NCI-H82 treated with DMSO at 0.1 percent for 48 hours (cell line): ENCODE data around the gene KPNA2.
A peak's percentile ranks its signal among the peaks of the same experiment; 100 is the strongest.
"Not testable (repeated sequence)": the region's sequence is repeated elsewhere in the genome, so short reads cannot be mapped to it uniquely, and the experiment has no call there.

Source experiments
- DNase-seq: peaks from one replicate; lab custom pipeline; 2025; ENCODE audit not compliant: unreplicated experiment; lab: John Stamatoyannopoulos, UW

The KPNA2 gene

DNA sequence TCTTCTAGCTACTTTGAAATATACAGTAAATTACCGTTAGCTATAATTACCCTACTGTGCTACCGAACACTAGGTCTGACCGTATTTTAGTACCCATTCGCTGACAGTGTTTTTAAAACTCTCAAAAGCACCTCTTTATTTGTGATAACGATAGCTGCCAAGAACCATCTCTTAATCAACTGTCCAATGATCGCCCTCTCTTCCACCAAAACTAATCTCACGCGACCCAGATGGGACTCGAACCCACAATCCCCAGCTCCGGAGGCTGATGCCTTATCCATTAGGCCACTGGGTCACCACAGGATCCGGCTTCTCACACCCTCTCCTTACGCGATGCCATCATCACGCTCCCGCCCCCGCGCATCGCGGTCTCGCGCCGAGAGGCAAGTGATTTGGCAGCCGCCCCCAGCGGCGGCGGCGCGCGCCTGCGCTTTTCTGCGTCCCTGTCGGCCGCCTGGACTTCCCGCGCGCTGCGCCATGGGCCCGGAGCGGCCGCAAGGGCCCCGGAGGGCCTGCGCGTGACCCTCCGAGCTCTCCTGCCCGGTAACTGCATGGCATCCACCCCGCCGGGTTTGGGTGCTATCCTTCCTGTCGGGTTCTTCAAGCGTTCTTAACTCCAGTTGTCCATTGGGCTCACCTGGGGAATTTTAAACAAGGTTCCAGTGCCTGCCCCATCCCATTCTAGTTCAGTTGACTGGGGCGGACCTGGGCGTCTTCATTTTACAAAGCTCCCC, 15.7 kb upstream of the KPNA2 start:
- peak; percentile 92 for DNase-seq

DNA sequence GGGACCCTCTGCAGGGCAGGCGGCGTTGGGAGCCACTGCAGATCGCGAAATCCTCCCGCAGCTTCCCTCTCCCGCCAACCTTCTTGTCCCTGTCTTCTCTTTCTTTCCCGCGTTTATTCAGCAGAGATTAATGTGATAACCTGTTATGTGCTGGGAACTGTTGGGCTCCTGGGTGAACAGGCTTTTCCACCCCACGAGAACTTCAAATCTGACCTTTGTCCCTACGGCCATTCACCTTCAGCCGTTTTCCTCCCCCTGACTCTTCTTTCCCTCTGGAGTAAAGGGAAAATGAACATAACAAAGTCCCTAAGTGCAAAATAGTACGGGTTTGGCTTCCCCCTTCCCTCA, 15.2 kb upstream of the KPNA2 start:
- peak; percentile 53 for DNase-seq

DNA sequence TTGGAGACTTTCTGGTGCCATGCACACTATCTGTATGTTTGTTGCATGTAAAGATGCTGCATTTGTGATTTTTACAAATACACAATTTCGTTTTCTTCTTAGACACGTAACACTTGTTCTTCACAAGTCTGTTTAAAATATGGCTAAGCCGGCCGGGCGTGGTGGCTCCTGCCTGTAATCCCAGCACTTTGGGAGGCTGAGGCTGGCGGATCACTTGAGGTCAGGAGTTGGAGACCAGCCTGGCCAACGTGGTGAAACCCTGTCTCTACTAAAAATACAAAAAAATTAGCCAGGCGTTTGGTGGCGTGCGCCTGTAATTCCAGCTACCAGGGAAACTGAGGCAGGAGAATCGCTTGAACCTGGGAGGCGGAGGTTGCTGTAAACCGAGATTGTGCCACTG, 14.7 kb upstream of the KPNA2 start:
- not testable (repeated sequence) for DNase-seq

DNA sequence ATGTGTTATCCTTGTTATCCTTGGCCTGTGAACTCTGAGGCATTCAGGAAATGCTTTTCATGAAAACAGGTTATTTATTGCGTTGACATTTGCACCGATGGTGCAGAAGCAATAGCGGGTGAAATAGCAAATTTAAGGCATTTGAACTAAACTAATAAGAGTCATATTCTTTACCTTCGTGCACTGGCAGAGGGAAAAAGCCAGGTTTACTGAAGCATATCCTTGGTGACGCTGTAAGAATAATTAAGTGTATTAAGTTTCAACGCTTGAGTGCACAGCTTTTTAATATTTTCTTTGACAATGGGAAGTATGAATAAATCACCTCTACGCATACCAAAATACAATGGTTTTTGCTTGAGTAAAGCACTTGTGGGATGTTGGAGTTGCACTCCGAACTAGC, 13.6 kb upstream of the KPNA2 start:
- no peak for DNase-seq

DNA sequence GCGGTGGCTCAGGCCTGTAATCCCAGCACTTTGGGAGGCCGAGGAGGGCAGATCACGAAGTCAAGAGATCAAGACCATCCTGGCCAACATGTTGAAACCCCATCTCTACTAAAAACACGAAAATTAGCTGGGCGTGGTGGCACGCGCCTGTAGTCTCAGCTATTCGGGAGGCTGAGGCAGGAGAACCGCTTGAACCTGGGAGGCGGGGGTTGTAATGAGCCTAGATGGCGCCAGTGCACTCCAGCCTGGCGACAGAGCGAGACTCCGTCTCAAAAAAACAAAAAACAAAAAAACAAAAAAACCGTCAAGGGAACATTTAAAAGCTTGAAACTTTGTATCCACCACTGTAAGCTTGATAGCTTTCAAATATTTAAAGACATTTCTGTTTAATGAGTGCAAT, 13.0 kb upstream of the KPNA2 start:
- DNase-seq: not testable (repeated sequence)

DNA sequence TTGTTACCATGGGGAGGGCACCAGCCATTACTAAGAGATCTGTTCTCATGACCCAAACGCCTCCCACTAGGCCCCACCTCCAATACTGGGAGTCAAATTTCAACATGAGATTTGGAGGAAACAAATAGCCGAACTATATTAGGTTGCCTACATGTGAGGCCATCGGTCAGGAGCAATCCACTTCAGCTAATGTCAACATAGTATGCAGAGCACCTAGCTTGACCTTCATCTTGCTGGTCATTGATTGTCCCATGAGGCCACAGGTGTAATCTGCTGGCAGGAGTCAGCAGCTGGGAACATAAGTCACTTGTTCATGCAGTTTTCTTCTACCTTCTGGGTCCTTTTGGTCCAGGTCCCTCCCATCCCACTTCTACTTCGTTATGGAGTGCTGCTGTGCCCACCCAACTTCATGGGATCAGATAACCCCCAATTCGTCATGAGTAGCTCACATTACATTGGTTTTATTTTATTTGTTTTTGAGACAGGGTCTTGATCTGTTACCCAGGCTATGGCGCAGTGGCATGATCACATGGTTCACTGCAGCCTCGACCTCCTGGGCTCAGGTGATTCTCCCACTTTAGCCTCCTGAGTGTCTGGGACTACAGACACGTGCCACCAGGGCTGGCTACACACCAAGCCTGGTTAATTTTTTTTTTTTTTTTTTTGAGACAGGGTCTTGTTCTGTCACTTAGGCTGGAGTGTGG, 5.9 kb upstream of the KPNA2 start:
- no peak for DNase-seq

DNA sequence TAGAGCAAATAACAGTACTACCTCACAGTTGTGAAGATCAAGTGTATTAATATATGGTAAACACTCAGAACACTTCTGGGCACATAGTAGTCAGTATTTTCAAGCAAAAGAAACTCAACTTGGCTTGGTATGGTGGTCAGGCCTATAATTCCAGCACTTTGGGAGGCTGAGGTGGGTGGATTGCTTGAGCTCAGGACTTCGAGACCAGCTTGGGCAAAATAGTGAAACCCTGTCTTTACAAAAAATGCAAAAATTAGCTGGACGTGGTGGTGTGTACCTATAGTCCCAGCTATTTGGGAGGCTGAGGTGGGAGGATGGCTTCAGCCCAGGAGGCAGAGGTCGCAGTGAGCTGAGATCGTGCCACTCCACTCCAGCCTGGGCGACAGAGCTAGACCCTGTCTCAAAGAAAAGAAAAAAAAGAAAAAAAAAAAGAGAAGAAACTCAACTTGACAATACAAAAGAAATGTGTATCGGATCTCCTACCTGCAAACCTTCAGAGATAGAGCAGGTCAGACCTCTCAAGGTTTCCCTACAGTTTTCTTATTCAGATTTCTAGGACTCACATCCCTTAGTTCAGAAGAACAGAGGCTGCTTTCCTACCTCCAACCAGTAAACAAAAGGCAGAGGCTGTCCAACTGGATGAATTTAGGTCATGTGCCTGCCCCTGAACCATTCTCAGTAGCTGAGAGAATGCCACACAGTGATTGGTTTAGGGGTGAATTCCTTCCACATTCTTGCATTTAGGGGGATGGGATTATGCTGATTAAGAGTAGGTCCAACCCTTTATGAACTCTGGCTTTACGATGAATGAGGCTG, 1.7 kb upstream of the KPNA2 start:
- DNase-seq: peak; percentile 63

DNA sequence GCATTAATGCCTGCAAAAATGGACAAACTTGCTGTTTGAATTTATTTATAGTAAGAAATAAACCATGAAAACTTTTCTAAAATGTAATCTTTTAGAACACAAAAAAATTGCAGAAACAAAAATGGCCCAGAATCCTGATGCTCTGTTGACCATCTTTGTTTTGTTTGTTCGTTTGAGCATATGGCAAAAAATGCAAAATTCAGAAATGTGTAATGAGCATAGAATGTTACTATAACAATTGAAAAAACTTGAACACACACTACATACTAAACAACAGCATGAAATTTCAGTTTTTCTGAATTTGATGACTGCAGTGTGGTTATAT, 1.1 kb upstream of the KPNA2 start:
- no peak for DNase-seq

DNA sequence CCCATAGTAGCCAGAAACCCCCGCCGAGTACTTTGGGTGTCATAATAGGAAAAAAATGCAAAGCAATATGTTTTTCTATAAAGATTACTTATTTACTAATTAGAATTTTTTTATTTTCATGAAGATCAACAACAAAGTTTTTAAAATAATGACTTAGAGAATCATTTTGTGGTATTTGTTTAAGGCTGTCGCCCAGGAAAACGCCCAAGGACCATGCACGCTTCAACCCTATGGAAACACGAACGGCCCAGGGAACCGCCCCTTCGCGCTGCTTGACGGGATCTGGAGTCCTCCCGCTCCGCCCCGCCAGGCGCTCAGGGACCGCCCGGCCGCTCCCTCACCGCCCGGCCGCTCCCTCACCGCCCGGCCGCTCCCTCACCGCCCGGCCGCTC, 408 bp upstream of the KPNA2 start:
- DNase-seq: peak; percentile 98

DNA sequence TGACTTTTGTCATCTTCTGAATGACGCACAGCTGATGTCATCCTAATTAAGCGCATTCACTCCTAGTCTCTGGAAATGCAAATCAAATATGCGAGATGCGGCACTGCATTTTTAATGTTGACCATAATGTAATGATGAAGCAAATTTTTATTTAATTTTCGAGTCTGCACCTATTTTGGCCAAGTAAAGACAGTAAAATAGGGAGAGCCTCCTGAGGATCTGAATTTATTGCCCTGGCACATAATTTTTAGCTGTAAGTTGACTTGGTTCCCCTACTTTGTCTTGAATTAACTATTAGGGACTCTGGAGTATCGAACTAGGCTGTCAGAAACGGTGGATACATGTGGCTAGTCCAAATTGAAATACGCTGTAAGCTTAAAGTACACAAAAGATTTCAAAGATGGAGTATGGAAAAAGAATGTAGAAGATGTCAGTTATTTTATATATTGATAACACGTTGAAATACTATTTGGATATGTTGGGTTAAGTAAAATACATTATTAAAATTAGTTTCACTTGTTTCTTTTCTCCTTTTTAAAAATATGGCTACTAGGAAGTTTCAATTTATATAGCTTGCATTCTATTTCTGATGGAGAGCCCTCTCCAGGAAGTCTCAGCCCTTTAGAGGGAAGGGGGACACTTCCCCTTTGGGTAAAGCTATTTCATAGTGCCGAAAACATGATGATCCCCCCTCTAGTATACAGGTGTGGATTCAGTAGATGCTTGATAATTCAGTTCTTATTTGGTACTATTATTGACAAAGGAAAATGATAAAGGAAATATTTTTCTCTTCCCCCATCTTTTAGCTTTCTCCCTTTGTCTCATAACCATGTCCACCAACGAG, 991 bp downstream of the KPNA2 start:
- DNase-seq: no peak

DNA sequence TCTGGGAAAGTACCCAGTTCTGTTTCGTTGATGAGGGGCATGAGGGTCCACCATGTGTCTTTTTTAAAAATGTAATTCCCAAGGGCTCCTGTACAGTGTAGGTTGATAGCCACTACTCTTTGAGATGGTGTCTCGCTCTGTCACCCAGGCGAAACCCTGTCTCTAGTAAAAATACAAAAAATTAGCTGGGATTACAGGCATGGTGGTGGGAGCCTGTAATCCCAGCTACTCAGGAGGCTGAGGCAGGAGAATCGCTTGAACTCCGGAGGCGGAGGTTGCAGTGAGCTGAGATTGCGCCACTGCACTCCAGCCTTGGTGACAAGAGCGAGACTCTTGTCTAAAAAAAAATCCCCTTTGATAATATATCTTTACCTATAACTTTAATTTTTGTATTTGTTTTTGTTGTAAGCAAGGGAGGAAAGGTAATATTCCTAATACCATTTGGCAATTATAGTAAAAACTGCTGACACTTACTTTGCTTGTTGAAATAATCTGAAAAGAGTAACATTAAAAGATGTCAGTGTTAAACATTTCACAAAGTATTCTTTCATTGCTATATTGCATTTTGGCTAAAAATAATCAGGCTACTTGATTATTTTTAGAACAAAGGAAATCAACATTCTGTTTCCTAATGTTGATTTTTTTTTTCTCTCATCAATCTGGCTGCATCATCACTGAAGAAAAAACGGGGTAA, 11.8 kb downstream of the KPNA2 start:
- DNase-seq: no peak

DNA sequence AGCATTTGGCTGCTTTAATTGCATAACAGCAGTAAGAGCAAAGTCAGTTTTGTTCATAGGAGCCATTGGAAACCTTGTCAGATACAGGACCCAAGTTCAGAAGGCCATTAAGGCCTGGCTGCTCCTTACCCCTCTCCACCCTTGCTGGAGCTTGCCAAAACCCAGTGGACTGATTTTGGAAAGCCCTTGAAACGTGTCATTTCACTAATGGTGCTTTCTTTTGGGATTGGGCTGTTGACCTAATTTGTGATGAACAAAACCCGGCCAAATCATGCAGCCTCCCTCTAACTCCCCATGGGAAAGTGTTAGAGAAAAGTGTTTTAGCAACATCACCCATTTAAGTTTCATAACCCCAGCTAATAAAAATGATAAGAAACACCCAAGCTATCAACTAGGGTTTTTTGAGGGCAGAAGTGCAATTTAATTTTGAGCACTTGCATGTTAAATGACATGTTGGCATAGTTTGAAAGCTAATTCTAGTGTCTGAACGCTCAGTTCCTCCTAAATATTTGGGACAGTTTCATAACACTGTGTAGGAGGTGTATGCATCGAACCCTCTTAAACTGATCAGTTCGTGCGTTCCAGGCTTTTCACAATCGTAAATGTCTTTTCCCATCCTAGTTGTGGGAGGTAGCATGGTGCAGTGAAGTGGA, 12.5 kb downstream of the KPNA2 start:
- DNase-seq: not testable (repeated sequence)

DNA sequence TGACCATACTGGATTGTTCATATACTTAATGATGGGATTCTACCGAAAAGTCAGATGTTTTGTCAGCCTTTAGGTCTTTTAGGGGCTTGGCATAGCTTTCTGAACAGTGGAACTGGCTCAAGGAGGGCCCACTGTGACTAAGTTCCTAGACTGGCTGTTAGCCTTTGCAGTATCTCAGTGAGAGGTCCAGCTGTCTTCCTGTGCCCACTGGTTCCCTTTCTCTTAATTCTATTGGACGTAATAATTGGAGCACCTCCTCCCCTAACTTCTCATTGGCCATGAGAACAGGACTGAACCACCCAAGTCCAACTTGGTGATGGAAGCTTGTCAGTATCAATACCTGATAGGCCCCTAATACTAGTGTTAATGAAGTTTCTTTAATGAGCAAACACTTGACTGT, 13.5 kb downstream of the KPNA2 start:
- DNase-seq: peak; percentile 19

DNA sequence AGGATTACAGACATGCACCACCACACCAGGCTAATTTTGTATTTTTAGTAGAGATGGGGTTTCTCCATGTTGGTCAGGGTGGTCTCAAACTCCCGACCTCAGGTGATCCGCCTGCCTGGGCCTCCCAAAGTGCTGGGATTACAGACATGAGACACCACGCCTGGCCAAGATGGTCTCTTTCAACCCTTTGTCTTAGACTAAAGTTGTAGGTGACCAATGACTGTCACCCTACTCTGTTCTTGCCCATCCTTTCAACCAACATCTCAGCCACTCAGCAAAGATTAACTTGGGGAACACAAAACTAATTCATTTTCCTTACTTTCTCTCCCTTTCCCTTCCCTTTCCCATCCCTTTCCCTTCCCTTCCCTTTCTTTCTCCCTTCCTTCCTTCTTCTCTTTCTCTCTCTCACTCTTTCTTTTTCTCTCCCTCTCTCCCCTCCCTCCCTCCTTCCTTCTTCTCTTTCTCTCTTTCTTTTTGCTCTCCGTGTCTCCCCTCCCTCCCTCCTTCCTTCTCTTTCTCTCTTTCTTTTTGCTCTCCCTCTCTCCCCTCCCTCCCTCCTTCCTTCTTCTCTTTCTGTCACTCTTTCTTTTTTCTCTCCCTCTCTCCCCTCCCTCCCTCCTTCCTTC, 14.4 kb downstream of the KPNA2 start:
- not testable (repeated sequence) for DNase-seq

DNA sequence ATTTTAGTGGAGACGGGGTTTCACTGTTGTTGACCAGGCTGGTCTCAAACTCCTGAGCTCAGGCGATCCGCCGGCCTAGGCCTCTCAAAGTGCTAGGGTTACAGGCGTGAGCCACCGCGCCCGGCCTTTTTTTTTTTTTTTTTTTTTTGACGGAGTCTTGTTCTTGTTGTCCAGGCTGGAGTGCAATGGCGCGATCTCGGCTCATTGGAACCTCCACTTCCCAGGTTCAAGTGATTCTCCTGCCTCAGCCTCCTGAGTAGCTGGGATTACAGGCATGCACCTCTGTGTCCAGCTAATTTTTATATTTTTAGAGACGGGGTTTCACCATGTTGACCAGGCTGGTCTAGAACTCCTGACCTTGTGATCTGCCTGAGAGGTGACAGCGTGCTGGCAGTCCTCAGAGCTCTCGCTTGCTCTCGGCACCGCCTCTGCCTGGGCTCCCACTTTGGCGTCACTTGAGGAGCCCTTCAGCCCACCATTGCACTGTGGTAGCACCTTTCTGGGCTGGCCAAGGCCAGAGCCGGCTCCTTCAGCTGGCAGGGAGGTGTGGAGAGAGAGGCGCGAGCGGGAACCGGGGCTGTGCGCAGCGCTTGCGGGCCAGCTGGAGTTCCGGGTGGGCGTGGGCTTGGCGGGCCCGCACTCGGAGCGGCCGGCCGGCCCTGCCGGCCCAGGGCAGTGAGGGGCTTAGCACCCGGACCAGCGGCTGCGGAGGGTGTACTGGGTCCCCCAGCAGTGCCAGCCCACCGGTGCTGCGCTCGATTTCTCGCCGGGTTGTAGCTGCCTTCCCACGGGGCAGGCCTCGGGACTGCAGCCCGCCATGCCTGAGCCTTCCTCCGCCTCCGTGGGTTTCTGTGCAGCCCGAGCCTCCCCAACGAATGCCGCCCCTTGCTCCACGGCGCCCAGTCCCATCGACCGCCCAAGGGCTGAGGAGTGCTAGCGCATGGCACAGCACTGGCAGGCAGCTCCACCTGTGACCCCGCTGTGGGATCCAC, 16.1 kb downstream of the KPNA2 start:
- DNase-seq: not testable (repeated sequence)

DNA sequence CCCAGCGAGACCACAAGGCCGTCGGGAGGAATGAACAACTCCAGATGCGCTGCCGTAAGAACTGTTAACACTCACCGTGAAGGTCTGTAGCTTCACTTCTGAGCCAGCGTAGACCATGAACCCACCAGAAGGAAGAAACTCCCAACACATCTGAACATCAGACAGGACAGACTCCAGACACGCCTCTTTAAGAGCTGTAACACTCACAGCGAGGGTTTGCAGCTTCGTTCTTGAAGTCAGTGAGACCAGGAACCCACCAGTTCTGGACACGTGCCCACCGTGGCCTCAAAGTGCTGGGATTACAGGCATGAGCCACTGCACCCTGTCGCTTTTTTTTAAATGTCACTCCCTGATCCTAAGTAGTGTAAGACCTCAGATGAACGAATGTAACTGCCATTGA, 17.3 kb downstream of the KPNA2 start:
- no peak for DNase-seq

DNA sequence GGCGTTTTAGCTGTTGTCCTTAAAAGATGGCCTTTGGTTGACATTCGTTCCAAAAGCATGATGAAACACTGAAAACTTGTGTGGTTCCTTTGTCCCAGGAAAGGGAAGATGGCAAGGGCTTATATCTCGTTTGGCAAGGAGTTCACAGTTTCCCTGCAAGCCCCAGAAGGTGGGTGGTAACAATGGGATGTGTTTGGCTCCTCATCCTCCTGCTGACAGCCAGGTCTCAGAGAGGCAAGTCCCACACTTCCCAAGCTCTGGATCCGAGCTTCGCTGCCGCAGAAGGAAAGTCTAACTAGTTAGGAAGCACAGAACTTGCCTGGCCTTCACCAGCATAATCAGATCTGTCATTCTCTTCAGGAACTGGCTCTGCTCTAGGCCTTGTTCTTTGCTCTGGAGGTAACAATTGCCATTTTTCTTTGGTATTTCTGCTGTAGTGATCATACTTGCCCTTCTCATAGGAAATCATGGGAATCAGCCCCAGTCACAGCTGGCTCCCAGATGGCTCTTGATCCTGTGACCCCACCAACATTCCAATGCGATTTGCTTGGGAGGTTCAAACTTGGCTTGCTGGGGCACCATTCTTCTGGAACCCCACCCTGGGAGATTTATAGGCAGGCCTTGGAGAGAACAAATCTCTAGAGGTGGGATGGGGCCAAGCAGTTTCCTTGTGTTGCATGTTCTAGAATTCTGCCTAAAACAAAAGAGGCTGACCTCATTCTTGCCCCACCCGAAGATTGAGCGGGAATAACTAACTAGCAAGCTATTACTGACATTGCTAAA, 17.9 kb downstream of the KPNA2 start:
- no peak for DNase-seq
